HUES64 (cell line): Measurements from ENCODE around the gene ARCN1.
"Not testable (repeated sequence)": the region's sequence is repeated elsewhere in the genome, so short reads cannot be mapped to it uniquely, and the experiment has no call there.

ENCODE experiments used
- H3K27ac ChIP-seq: 2 replicates; pipeline ENCODE4 v1.7.0; 2013; ENCODE audit warnings: low read depth, low read length, inconsistent platforms
- H3K27me3 ChIP-seq: 2 replicates; pipeline ENCODE4 v1.6.1; 2013; ENCODE audit warnings: mild to moderate bottlenecking, low read length; ENCODE audit not compliant: insufficient read depth
- H3K36me3 ChIP-seq: 2 replicates; pipeline ENCODE4 v1.6.1; 2013; ENCODE audit warnings: mild to moderate bottlenecking, low read length; ENCODE audit not compliant: insufficient read depth
- H3K4me1 ChIP-seq: 2 replicates; pipeline ENCODE4 v1.6.1; 2013; ENCODE audit warnings: mild to moderate bottlenecking, low read length, moderate library complexity; ENCODE audit not compliant: insufficient read depth
- H3K4me3 ChIP-seq: 2 replicates; pipeline ENCODE4 v1.5.1; 2013; ENCODE audit warnings: mild to moderate bottlenecking, low read length, moderate library complexity
- H3K9ac ChIP-seq: 2 replicates; pipeline ENCODE4 v1.6.1; 2013; ENCODE audit warnings: mild to moderate bottlenecking, low read depth, low read length
- H3K9me3 ChIP-seq: 2 replicates; pipeline ENCODE4 v1.6.1; 2013; ENCODE audit warnings: low read depth, low read length; ENCODE audit not compliant: insufficient read depth
- whole genome bisulfite sequencing: fragments of 150-250, 120-280 bp; methylation state at CpG from one replicate; pipeline ENCODE4 v1.1.7; 2013; ENCODE audit warnings: missing lambda C conversion rate; 5-methylcytosine and 5-hydroxymethylcytosine counted together

ARCN1 gene

GRCh38 chr11:118581057-118581456 is 8.8 kb downstream of the ARCN1 start:
- H3K36me3 ChIP-seq = peaks cover 51% of the 10 kb centered on the region
- no peak overlapping the region for H3K27ac ChIP-seq
- H3K9ac ChIP-seq = no peak overlapping the region
- H3K4me1 ChIP-seq = no peaks in the 10 kb centered on the region
- no peaks in the 10 kb centered on the region for H3K27me3 ChIP-seq
- no peaks in the 10 kb centered on the region for H3K9me3 ChIP-seq
- WGBS = 95% methylated on average over 5 of the region's 6 CpGs
- no peak overlapping the region for H3K4me3 ChIP-seq

- 92% methylated on average over 1 of the region's 1 CpG for WGBS
- peaks cover 98% of the 10 kb centered on the region for H3K36me3 ChIP-seq
- H3K4me3 ChIP-seq = no peak overlapping the region
- H3K9ac ChIP-seq = no peak overlapping the region
- H3K9me3 ChIP-seq = no peaks in the 10 kb centered on the region
- H3K27me3 ChIP-seq = no peaks in the 10 kb centered on the region
- H3K4me1 ChIP-seq = no peaks in the 10 kb centered on the region
- H3K27ac ChIP-seq = no peak overlapping the region
Measured at GRCh38 chr11:118587952-118588351, 15.7 kb downstream of the ARCN1 start.

GRCh38 chr11:118592616-118593367 is 20.6 kb downstream of the ARCN1 start:
- Histone ChIP-seq H3K27me3 (no peaks in the 10 kb centered on the region), H3K27ac (no peak overlapping the region), H3K9ac (no peak overlapping the region), H3K4me3 (no peak overlapping the region), H3K9me3 (no peaks in the 10 kb centered on the region), H3K36me3 (peaks cover 91% of the 10 kb centered on the region), H3K4me1 (no peaks in the 10 kb centered on the region)
- WGBS = 100% methylated on average over 1 of the region's 2 CpGs

GRCh38 chr11:118594984-118595383 is 22.8 kb downstream of the ARCN1 start:
- not testable (repeated sequence) for H3K9ac ChIP-seq, H3K27ac ChIP-seq, H3K4me3 ChIP-seq, H3K4me1 ChIP-seq, H3K9me3 ChIP-seq, H3K27me3 ChIP-seq
- 85% methylated on average over 5 of the region's 5 CpGs for WGBS
- H3K36me3 ChIP-seq = peaks cover 86% of the 10 kb centered on the region

- Histone ChIP-seq H3K9ac (no peak overlapping the region), H3K36me3 (peaks cover 85% of the 10 kb centered on the region), H3K9me3 (no peaks in the 10 kb centered on the region), H3K4me1 (no peaks in the 10 kb centered on the region), H3K27ac (no peak overlapping the region), H3K27me3 (no peaks in the 10 kb centered on the region), H3K4me3 (no peak overlapping the region)
- WGBS = 97% methylated on average over 16 of the region's 16 CpGs
Measured at GRCh38 chr11:118596224-118597146, 24.3 kb downstream of the ARCN1 start.

GRCh38 chr11:118597556-118597955 is 25.3 kb downstream of the ARCN1 start:
- Histone ChIP-seq H3K36me3 (peaks cover 86% of the 10 kb centered on the region), H3K9ac (no peak overlapping the region), H3K27ac (no peak overlapping the region), H3K9me3 (no peaks in the 10 kb centered on the region), H3K4me1 (no peaks in the 10 kb centered on the region), H3K27me3 (no peaks in the 10 kb centered on the region), H3K4me3 (no peak overlapping the region)
- 97% methylated on average over 9 of the region's 9 CpGs for whole genome bisulfite sequencing

GRCh38 chr11:118602331-118602730 is 30.1 kb downstream of the ARCN1 start:
- Histone ChIP-seq H3K27me3 (peaks cover 36% of the 10 kb centered on the region), H3K36me3 (peaks cover 54% of the 10 kb centered on the region), H3K27ac (no peak overlapping the region), H3K9me3 (no peaks in the 10 kb centered on the region), H3K9ac (no peak overlapping the region), H3K4me1 (peaks cover 21% of the 10 kb centered on the region), H3K4me3 (no peak overlapping the region)
- WGBS = 94% methylated on average over 3 of the region's 3 CpGs

- not testable (repeated sequence) for H3K4me3 ChIP-seq, H3K9me3 ChIP-seq, H3K27ac ChIP-seq, H3K9ac ChIP-seq
- Histone ChIP-seq H3K4me1 (peaks cover 21% of the 10 kb centered on the region), H3K27me3 (peaks cover 49% of the 10 kb centered on the region), H3K36me3 (peaks cover 44% of the 10 kb centered on the region)
- 92% methylated on average over 8 of the region's 8 CpGs for WGBS
Measured at GRCh38 chr11:118603709-118604108, 31.5 kb downstream of the ARCN1 start.

GRCh38 chr11:118604566-118604965 is 32.4 kb downstream of the ARCN1 start:
- H3K36me3 ChIP-seq = peaks cover 37% of the 10 kb centered on the region
- H3K27ac ChIP-seq = no peak overlapping the region
- no peaks in the 10 kb centered on the region for H3K9me3 ChIP-seq
- H3K4me3 ChIP-seq = no peak overlapping the region
- 77% methylated on average over 3 of the region's 3 CpGs for WGBS
- H3K9ac ChIP-seq = no peak overlapping the region
- H3K4me1 ChIP-seq = peaks cover 21% of the 10 kb centered on the region
- H3K27me3 ChIP-seq = peaks cover 58% of the 10 kb centered on the region

- peaks cover 29% of the 10 kb centered on the region for H3K36me3 ChIP-seq
- H3K9me3 ChIP-seq = no peaks in the 10 kb centered on the region
- no peak overlapping the region for H3K9ac ChIP-seq
- no peak overlapping the region for H3K4me3 ChIP-seq
- 28% methylated on average over 10 of the region's 10 CpGs for WGBS
- H3K27me3 ChIP-seq = peaks cover 65% of the 10 kb centered on the region
- H3K4me1 ChIP-seq = peaks cover 21% of the 10 kb centered on the region
- H3K27ac ChIP-seq = no peak overlapping the region
Measured at GRCh38 chr11:118605116-118605867, 33.1 kb downstream of the ARCN1 start.
